Parathyroid adenoma (tissue), 2 donors: ENCODE measurements around the gene PAK6.
A peak's percentile ranks its signal among the peaks of the same experiment; 100 is the strongest.

Experiments
- H2AFZ ChIP-seq: fragments of 300-600 bp; sonication (generic); one replicate; pipeline ENCODE4 v1.7.0; 2017; ENCODE audit warnings: antibody characterized with exemption, mild to moderate bottlenecking
- H3K27ac ChIP-seq: fragments of 300-600 bp; sonication (generic); one replicate; pipeline ENCODE4 v1.7.0; 2017
- H3K27me3 ChIP-seq: fragments of 300-600 bp; sonication (generic); one replicate; pipeline ENCODE4 v1.7.0; 2017; ENCODE audit warnings: low read length; ENCODE audit not compliant: control insufficient read depth, insufficient read depth
- H3K36me3 ChIP-seq: fragments of 300-600 bp; sonication (generic); one replicate; pipeline ENCODE4 v1.7.0; 2017; ENCODE audit warnings: low read length; ENCODE audit not compliant: control insufficient read depth, insufficient read depth
- H3K4me1 ChIP-seq: fragments of 300-600 bp; sonication (generic); one replicate; pipeline ENCODE4 v1.7.0; 2017; ENCODE audit warnings: control low read depth
- H3K4me2 ChIP-seq: fragments of 300-600 bp; sonication (generic); one replicate; pipeline ENCODE4 v1.7.0; 2017; ENCODE audit warnings: low read length
- H3K4me3 ChIP-seq: fragments of 300-600 bp; sonication (generic); one replicate; pipeline ENCODE4 v1.7.0; 2017; ENCODE audit warnings: low read depth, low read length
- H3K79me2 ChIP-seq: fragments of 300-600 bp; sonication (generic); one replicate; pipeline ENCODE4 v1.7.0; 2017; ENCODE audit warnings: control low read depth
- H3K9ac ChIP-seq: fragments of 300-600 bp; sonication (generic); one replicate; pipeline ENCODE4 v1.7.0; 2017; ENCODE audit warnings: mild to moderate bottlenecking
- H3K9me3 ChIP-seq: fragments of 300-600 bp; sonication (generic); one replicate; pipeline ENCODE4 v1.7.0; 2017; ENCODE audit warnings: low read length; ENCODE audit not compliant: control insufficient read depth
- TF ChIP-seq, protein P1 (sequence below): fragments of 300-600 bp; sonication (generic); IDR thresholded peaks from one replicate; pipeline ENCODE4 v1.7.0; 2017; ENCODE audit warnings: antibody characterized with exemption, mild to moderate bottlenecking
- donor health status: primary hyperparathyroidism.

Gene PAK6

GRCh38 chr15:40289140-40289775 is 50.4 kb downstream of the PAK6 start:
- H3K4me1 ChIP-seq, result no peaks in the 10 kb centered on the region
- no peaks in the 10 kb centered on the region for H3K79me2 ChIP-seq
- no peak overlapping the region for H3K4me3 ChIP-seq
- no peak overlapping the region for H3K27ac ChIP-seq
- H2AFZ ChIP-seq, result no peak overlapping the region
- TF ChIP-seq, protein P1, sequence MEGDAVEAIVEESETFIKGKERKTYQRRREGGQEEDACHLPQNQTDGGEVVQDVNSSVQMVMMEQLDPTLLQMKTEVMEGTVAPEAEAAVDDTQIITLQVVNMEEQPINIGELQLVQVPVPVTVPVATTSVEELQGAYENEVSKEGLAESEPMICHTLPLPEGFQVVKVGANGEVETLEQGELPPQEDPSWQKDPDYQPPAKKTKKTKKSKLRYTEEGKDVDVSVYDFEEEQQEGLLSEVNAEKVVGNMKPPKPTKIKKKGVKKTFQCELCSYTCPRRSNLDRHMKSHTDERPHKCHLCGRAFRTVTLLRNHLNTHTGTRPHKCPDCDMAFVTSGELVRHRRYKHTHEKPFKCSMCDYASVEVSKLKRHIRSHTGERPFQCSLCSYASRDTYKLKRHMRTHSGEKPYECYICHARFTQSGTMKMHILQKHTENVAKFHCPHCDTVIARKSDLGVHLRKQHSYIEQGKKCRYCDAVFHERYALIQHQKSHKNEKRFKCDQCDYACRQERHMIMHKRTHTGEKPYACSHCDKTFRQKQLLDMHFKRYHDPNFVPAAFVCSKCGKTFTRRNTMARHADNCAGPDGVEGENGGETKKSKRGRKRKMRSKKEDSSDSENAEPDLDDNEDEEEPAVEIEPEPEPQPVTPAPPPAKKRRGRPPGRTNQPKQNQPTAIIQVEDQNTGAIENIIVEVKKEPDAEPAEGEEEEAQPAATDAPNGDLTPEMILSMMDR, result no peak
- no peaks in the 10 kb centered on the region for H3K9me3 ChIP-seq
- H3K4me2 ChIP-seq, result no peak overlapping the region
- H3K9ac ChIP-seq, result no peak overlapping the region
- no peaks in the 10 kb centered on the region for H3K27me3 ChIP-seq
- H3K36me3 ChIP-seq, result no peaks in the 10 kb centered on the region

- Histone ChIP-seq H3K79me2 (no peaks in the 10 kb centered on the region), H3K4me3 (no peak overlapping the region), H3K4me2 (no peak overlapping the region), H3K27ac (no peak overlapping the region), H3K4me1 (no peaks in the 10 kb centered on the region), H3K27me3 (no peaks in the 10 kb centered on the region), H3K9ac (no peak overlapping the region), H3K36me3 (no peaks in the 10 kb centered on the region), H2AFZ (no peak overlapping the region), H3K9me3 (no peaks in the 10 kb centered on the region)
- TF ChIP-seq, protein P1, result no peak
Measured at GRCh38 chr15:40290545-40290917, 51.7 kb downstream of the PAK6 start.

DNA sequence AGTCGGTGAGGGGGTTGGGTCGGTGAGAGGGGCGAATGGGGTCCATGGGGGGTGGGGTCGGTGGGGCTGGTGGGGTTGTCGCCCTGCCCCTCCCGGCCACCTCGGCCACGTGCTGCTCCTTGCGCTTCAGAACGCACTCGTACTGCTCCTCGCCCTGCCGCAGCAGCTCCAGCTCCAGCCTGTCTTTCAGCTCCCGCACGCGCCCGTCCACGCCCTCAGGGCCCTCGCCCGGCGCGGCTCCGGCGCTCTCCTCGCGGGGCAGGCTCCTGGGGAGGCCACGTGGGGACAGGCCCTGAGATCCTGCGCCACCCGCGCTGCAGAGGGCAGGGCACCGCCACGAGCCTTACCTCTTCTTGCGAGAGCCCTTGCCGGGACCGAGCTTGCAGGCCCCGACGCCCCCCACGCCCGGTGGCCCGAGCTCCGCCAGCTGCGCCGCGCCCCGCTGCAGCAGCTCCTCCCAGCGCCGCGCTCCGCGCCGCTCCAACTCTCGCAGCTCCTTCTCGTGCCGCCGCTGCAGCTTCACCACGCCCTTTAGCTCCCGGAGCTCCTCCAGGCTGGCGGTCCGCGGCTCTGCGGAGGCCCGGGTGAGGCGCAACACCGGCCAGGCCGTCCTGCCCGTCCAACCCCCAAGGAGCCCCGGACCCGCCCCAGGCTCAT is 52.2 kb downstream of the PAK6 start:
- Histone ChIP-seq H3K36me3 (no peaks in the 10 kb centered on the region), H3K27me3 (no peaks in the 10 kb centered on the region), H3K79me2 (no peaks in the 10 kb centered on the region), H3K4me1 (no peaks in the 10 kb centered on the region), H3K27ac (no peak overlapping the region), H3K4me3 (no peak overlapping the region), H3K9ac (no peak overlapping the region), H2AFZ (peak overlapping the region; percentile 65), H3K9me3 (no peaks in the 10 kb centered on the region), H3K4me2 (peak overlapping the region; percentile 62)
- TF ChIP-seq, protein P1, result no peak

DNA sequence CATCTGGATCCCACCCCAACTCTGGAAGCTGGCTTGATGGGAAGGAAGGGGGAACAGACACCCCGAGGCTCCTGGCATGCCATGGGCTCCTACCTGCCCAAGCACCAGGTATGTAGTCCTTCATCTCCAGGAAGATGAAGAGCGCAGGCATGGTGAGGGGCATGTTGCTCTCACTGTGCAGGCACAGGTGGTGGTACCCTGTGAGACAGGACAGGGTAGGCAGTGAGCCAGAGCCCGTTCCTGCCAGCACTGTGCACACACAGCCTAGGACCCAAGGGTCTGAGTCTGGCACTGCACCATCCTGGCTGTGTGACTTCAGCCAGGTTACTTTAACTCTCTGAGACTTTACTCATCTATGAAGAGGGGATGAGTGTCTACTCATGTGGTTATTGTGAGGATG is 53.4 kb downstream of the PAK6 start:
- Histone ChIP-seq H3K9me3 (no peaks in the 10 kb centered on the region), H3K4me1 (no peaks in the 10 kb centered on the region), H3K79me2 (no peaks in the 10 kb centered on the region), H3K4me2 (no peak overlapping the region), H3K4me3 (no peak overlapping the region), H3K36me3 (no peaks in the 10 kb centered on the region), H3K27me3 (no peaks in the 10 kb centered on the region), H3K9ac (no peak overlapping the region), H2AFZ (no peak overlapping the region), H3K27ac (no peak overlapping the region)
- TF ChIP-seq, protein P1, result no peak

DNA sequence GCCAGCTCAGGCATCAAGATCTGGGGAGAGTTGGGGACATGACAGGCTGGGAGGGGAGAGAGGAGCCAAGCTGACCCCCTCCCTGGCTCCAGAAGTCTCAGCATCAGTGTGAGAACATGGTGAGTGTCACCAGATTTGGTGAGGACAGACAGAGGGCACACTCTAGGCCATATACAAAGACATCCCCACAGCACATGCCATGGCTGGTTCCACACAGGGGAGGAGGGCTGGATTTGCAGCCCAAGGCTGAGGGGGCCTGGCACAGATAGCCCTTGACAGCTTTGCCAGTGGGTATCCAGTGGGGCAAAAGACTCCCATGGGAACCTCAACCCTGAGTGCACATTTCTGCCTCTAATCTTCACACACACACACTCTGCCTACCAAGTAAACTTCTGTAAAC is 54.1 kb downstream of the PAK6 start:
- Histone ChIP-seq H3K4me3 (no peak overlapping the region), H3K4me1 (no peaks in the 10 kb centered on the region), H3K4me2 (no peak overlapping the region), H2AFZ (no peak overlapping the region), H3K9me3 (no peaks in the 10 kb centered on the region), H3K27ac (no peak overlapping the region), H3K9ac (no peak overlapping the region), H3K27me3 (no peaks in the 10 kb centered on the region), H3K79me2 (no peaks in the 10 kb centered on the region), H3K36me3 (no peaks in the 10 kb centered on the region)
- TF ChIP-seq, protein P1, result no peak
